Left lung (tissue), 10 donors: ENCODE results near the gene SNX5. TPM values are rescaled to one million over a fixed set of nuclear protein-coding genes. Genes with fewer than 3 reads are reported as not detected.

Experiments used
- ATAC-seq: fragments of 200-7000 bp; cut with Tn5 transposase; one replicate; pipeline ENCODE4 v1.9.1; 2020; ENCODE audit warnings: moderate library complexity
- DNase-seq, 4 donors: peaks; one replicate each; pipeline ENCODE4 v3.0.0-alpha.2; 2013 to 2020
- H3K27ac ChIP-seq, 2 donors: fragments of 200-600 bp; sonication (generic) in 1 of 2; one replicate each; pipeline versions ENCODE4 v1.5.0 to v1.8.0; 2020 to 2021
- H3K27me3 ChIP-seq, 2 donors: fragments of 200-600 bp; sonication (generic) in 1 of 2; one replicate each; pipeline versions ENCODE4 v1.5.0 to v1.8.0; 2020 to 2021
- H3K36me3 ChIP-seq, 2 donors: fragments of 200-600 bp; sonication (generic) in 1 of 2; one replicate each; pipeline versions ENCODE4 v1.5.0 to v1.8.0; 2020 to 2021
- H3K4me1 ChIP-seq, 2 donors: fragments of 200-600 bp; one replicate each; pipeline ENCODE4 v1.8.0; 2021
- H3K4me3 ChIP-seq, 2 donors: fragments of 200-600 bp; sonication (generic) in 1 of 2; one replicate each; pipeline versions ENCODE4 v1.5.0 to v1.8.0; 2020 to 2021; ENCODE audit warnings: mild to moderate bottlenecking in 1 of 2
- H3K9me3 ChIP-seq, 2 donors: fragments of 200-600 bp; sonication (generic) in 1 of 2; one replicate each; pipeline versions ENCODE4 v1.5.0 to v1.8.0; 2020 to 2021
- intact Hi-C, 2 donors: fragments of 100-400 bp; cut with DNase I; formaldehyde crosslinking; loops; one replicate each; pipeline versions ENCODE4 v1.11.2 to v1.14.2; 2022
- polyA plus RNA-seq, 6 donors: library from polyadenylated mRNA; unstranded; fragments of 120-200 nt; gene quantifications; one replicate each; pipeline ENCODE4 v1.2.1, GENCODE V29; 2013; ENCODE audit not compliant: insufficient read length in 6 of 6
- total RNA-seq, 2 donors: library from RNA; stranded (reverse); fragmentation: NEBNext Ultra II Directional; extraction: Animal tissue kit (Norgen Biotek cat#: 25700); gene quantifications; one replicate each; pipeline ENCODE4 v1.2.1, GENCODE V29; 2021
- TF ChIP-seq, protein P1 (sequence below), 2 donors: fragments of 200-600 bp; sonication (generic) in 1 of 2; IDR thresholded peaks; one replicate each; pipeline versions ENCODE4 v1.5.0 to v1.8.0; 2021; ENCODE audit warnings: antibody characterized with exemption in 2 of 2
- donor health status: DM: no; HTN: yes; CAD: no.
- donor health status: DM: no; HTN: no; CAD: no.

The SNX5 gene
- total and polyA plus RNA-seq, 8 donors: 82.0 to 312 (median 247) TPM

DNA sequence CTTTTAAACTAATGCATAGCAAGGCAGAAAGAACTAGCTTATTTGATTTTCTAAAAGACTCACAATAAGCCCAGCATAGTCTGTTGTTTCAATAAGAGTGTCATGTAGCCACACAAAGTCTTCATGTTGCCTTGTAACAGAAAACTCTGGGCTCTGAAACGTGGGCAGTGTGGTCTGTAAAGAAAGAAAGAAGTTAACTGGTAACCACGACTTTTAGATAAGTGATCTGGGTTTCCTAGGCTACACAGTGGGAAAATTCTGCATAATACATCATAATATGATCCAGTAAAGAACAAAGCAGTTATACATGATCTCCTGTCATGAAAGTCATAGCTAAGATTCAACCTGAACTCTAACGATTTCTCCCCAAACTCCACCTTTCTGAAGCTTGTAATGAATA lies 13.3 kb downstream of the SNX5 start:
- no peak for DNase-seq
- Histone ChIP-seq H3K36me3 (peaks cover 0 to 62% of the 10 kb centered on the region in 2 donors), H3K27ac (peak overlapping the region in 1 of 2 donors; percentile 57), H3K4me1 (peaks cover 25 to 47% of the 10 kb centered on the region in 2 donors), H3K27me3 (no peaks in the 10 kb centered on the region), H3K9me3 (no peaks in the 10 kb centered on the region), H3K4me3 (no peak overlapping the region)
- intact Hi-C loops: no loop called here
- no peak for ATAC-seq
- TF ChIP-seq, protein P1, sequence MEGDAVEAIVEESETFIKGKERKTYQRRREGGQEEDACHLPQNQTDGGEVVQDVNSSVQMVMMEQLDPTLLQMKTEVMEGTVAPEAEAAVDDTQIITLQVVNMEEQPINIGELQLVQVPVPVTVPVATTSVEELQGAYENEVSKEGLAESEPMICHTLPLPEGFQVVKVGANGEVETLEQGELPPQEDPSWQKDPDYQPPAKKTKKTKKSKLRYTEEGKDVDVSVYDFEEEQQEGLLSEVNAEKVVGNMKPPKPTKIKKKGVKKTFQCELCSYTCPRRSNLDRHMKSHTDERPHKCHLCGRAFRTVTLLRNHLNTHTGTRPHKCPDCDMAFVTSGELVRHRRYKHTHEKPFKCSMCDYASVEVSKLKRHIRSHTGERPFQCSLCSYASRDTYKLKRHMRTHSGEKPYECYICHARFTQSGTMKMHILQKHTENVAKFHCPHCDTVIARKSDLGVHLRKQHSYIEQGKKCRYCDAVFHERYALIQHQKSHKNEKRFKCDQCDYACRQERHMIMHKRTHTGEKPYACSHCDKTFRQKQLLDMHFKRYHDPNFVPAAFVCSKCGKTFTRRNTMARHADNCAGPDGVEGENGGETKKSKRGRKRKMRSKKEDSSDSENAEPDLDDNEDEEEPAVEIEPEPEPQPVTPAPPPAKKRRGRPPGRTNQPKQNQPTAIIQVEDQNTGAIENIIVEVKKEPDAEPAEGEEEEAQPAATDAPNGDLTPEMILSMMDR (IDR thresholded peaks at IDR 0.05): no peak

DNA sequence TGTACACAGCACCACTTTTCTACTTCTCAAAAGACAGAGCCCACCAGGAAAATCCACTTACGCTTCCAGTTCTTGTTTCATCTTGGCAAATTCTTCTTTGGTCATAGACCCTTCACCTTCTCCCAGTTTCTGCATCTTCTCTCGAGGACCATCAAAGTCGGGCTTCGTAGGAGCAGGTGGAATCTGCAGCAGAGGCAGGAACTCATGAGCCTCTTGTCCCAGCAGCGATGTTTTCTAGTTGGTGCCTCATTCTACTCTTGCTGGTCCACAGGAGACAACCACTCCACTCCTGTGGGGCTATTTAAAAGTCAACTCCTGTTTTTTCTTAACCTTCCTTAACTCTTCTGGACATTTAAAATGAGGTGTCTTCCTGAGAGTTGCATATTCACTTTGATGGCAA lies 14.7 kb downstream of the SNX5 start:
- Histone ChIP-seq H3K4me1 (peaks cover 11 to 34% of the 10 kb centered on the region in 2 donors), H3K4me3 (no peak overlapping the region), H3K36me3 (peaks cover 0 to 75% of the 10 kb centered on the region in 2 donors), H3K9me3 (no peaks in the 10 kb centered on the region), H3K27me3 (no peaks in the 10 kb centered on the region), H3K27ac (peak overlapping the region in 1 of 2 donors; percentile 57)
- ATAC-seq (no peak), DNase-seq (no peak)
- TF ChIP-seq, protein P1 (IDR thresholded peaks at IDR 0.05): no peak
- intact Hi-C loops: no loop called here

GRCh38 chr20:17952692-17953684 lies 15.6 kb downstream of the SNX5 start:
- peak; percentile 74 for ATAC-seq
- Histone ChIP-seq H3K27me3 (no peaks in the 10 kb centered on the region), H3K27ac (no peak overlapping the region), H3K36me3 (peaks cover 0 to 85% of the 10 kb centered on the region in 2 donors), H3K4me1 (peaks cover 4 to 24% of the 10 kb centered on the region in 2 donors), H3K9me3 (no peaks in the 10 kb centered on the region), H3K4me3 (no peak overlapping the region)
- intact Hi-C loops: no loop called here
- TF ChIP-seq, protein P1 (IDR thresholded peaks at IDR 0.05): no peak
- DNase-seq: no peak

DNA sequence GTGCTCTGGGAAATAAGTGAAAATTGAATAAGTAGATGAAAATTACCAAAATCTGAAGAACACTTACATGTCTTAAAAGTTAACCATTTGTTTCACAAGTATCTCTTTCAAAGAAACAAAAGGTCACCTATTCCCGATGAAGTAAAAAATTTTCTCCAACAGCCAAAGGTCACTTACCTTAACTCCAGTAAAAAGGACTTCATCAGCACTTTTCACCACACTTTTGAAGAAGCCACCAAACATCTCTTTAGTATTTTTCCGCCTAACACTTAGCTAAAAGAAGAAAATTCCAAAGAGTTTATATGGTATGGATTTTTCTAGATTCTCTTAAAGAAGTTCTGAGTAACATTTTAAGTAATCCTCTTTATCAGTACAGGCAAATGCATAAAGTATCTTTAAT lies 17.3 kb downstream of the SNX5 start:
- TF ChIP-seq, protein P1 (IDR thresholded peaks at IDR 0.05): no peak
- H3K27me3 ChIP-seq: no peaks in the 10 kb centered on the region
- H3K27ac ChIP-seq: no peak overlapping the region
- H3K36me3 ChIP-seq: peaks cover 0 to 99% of the 10 kb centered on the region in 2 donors
- no peak for DNase-seq
- peaks cover 0 to 9% of the 10 kb centered on the region in 2 donors for H3K4me1 ChIP-seq
- H3K9me3 ChIP-seq: no peaks in the 10 kb centered on the region
- ATAC-seq: no peak
- intact Hi-C loops: no loop called here
- no peak overlapping the region for H3K4me3 ChIP-seq

DNA sequence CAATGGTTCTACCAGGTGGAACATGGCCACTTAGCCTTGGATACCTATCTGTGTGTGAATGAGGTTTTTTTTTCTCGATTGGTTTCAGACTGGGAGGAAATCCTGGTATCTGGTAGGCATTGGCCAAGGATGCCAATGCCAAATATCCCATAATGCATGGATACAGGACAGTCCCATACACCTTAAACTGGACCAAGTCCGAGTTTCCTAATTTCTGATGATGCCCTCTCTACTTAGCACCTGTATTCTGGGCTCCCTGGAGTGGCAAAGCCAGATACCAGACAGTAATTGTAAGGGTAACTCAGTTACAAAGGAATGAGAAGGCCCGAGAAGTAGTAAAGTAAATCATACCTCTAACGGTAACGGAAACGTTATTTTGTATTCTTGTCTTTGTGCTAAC lies 17.9 kb downstream of the SNX5 start:
- Histone ChIP-seq H3K27ac (no peak overlapping the region), H3K36me3 (peaks cover 0 to 100% of the 10 kb centered on the region in 2 donors), H3K27me3 (no peaks in the 10 kb centered on the region), H3K9me3 (no peaks in the 10 kb centered on the region), H3K4me3 (no peak overlapping the region), H3K4me1 (peaks cover 0 to 3% of the 10 kb centered on the region in 2 donors)
- TF ChIP-seq, protein P1 (IDR thresholded peaks at IDR 0.05): no peak
- no peak for ATAC-seq
- no peak for DNase-seq
- intact Hi-C loops: no loop called here
